AG04449 (cell line): Measurements from ENCODE around the gene DIP2B.
"Not testable (repeated sequence)": the region's sequence is repeated elsewhere in the genome, so short reads cannot be mapped to it uniquely, and the experiment has no call there.

ENCODE experiments used
- CTCF ChIA-PET: fragments of 350-600 bp; formaldehyde crosslinking; extraction: SDS; loops from one replicate; lab custom pipeline; 2021; ENCODE audit warnings: antibody characterized with exemption; lab: Yijun Ruan, JAX
- POLR2A ChIA-PET: fragments of 400-600, 350-600 bp; formaldehyde crosslinking; extraction: SDS; loops from one replicate; lab custom pipeline; 2020; ENCODE audit warnings: antibody characterized with exemption, inconsistent platforms; lab: Yijun Ruan, JAX
- DNase-seq: peaks from one replicate; pipeline ENCODE4 v3.0.0-alpha.2; 2010; ENCODE audit warnings: low read depth, low spot score
- H3K4me3 ChIP-seq: 2 replicates; pipeline ENCODE4 v1.5.1; 2011; ENCODE audit warnings: low read depth, mild to moderate bottlenecking, control low read depth, low read length
- CTCF ChIP-seq: IDR thresholded peaks from one replicate; pipeline ENCODE4 v1.5.1; 2011; ENCODE audit warnings: mild to moderate bottlenecking, moderate library complexity, low read length, control low read depth, inconsistent platforms; ENCODE audit not compliant: insufficient read depth; ENCODE audit errors: missing control alignments

DIP2B gene

GRCh38 chr12:50676756-50677155 is 172.0 kb downstream of the DIP2B start:
- no peak overlapping the region for H3K4me3 ChIP-seq
- TF ChIP-seq CTCF, result no peak
- POLR2A ChIA-PET, result no interaction called here

GRCh38 chr12:50677858-50678257 is 173.1 kb downstream of the DIP2B start:
- CTCF ChIA-PET, result interaction anchor here (5.3 kb wide), 1 partner anchor 173 kb away, joined by 20 read pairs; the partner anchor contains the start of gene DIP2B
- DNase-seq, result no peak
- H3K4me3 ChIP-seq, result no peak overlapping the region
- TF ChIP-seq CTCF, result no peak
- POLR2A ChIA-PET, result no interaction called here

More at GRCh38 chr12:50676756-50677155, 172.0 kb downstream of the DIP2B start:
- CTCF ChIA-PET, result interaction anchor here (0.8 to 5.3 kb wide), 3 partner anchors 39 to 172 kb away, joined by 3 to 20 read pairs (median 3); partner anchors contain the start of gene DIP2B
- DNase-seq, result no peak

GRCh38 chr12:50678650-50679365 is 174.0 kb downstream of the DIP2B start:
- H3K4me3 ChIP-seq, result no peak overlapping the region
- CTCF ChIA-PET, result interaction anchor here (0.9 to 5.3 kb wide), 5 partner anchors 8 to 174 kb away, joined by 3 to 20 read pairs (median 5); partner anchors contain the start of gene DIP2B
- POLR2A ChIA-PET, result no interaction called here
- no peak for DNase-seq
- no peak for TF ChIP-seq CTCF

GRCh38 chr12:50679612-50680011 is 174.8 kb downstream of the DIP2B start:
- H3K4me3 ChIP-seq, result no peak overlapping the region
- no peak for TF ChIP-seq CTCF
- ChIA-PET CTCF (interaction anchor here (1.1 to 5.3 kb wide), 4 partner anchors 8 to 175 kb away, joined by 3 to 20 read pairs (median 4); partner anchors contain the start of gene DIP2B), POLR2A (interaction anchor here (0.6 kb wide), 1 partner anchor 252 kb away, joined by 4 read pairs; no protein-coding TSS in a partner anchor)
- DNase-seq, result no peak

- POLR2A ChIA-PET, DNase-seq, H3K4me3 ChIP-seq: not testable (repeated sequence)
- CTCF ChIA-PET, result interaction anchor here (5.3 kb wide), 1 partner anchor 176 kb away, joined by 20 read pairs; the partner anchor contains the start of gene DIP2B
Observed at GRCh38 chr12:50681064-50681463, 176.3 kb downstream of the DIP2B start.

- no peak for TF ChIP-seq CTCF
- DNase-seq, result no peak
- ChIA-PET CTCF (interaction anchor here (1.2 to 1.3 kb wide), 2 partner anchors 43 to 181 kb away, joined by 3 to 6 read pairs; partner anchors contain the start of gene DIP2B), POLR2A (no interaction called here)
- H3K4me3 ChIP-seq, result no peak overlapping the region
Observed at GRCh38 chr12:50685641-50686040, 180.9 kb downstream of the DIP2B start.
